UCSD-AML1 (cell line): ENCODE results near the gene TRIO.

Experiments
- DNase-seq: peaks from one replicate; lab custom pipeline; 2025; ENCODE audit not compliant: unreplicated experiment; lab: John Stamatoyannopoulos, UW

TRIO gene

GRCh38 chr5:14145435-14146334 lies 2.5 kb downstream of the TRIO start:
- DNase-seq: no peak

- no peak for DNase-seq
Measured at GRCh38 chr5:14146725-14147124, 3.6 kb downstream of the TRIO start.

- DNase-seq: no peak
Measured at GRCh38 chr5:14147210-14147609, 4.1 kb downstream of the TRIO start.

- no peak for DNase-seq
Measured at GRCh38 chr5:14148483-14148882, 5.3 kb downstream of the TRIO start.

- no peak for DNase-seq
Measured at GRCh38 chr5:14148890-14149671, 5.9 kb downstream of the TRIO start.

- DNase-seq: no peak
Measured at GRCh38 chr5:14149672-14150274, 6.6 kb downstream of the TRIO start.

GRCh38 chr5:14151416-14151815 lies 8.3 kb downstream of the TRIO start:
- DNase-seq: no peak

- DNase-seq: no peak
Measured at GRCh38 chr5:14153071-14153864, 10.1 kb downstream of the TRIO start.

GRCh38 chr5:14153932-14154731 lies 11.0 kb downstream of the TRIO start:
- DNase-seq: peak; percentile 42

- DNase-seq: no peak
Measured at GRCh38 chr5:14155075-14155474, 11.9 kb downstream of the TRIO start.

GRCh38 chr5:14155739-14156138 lies 12.6 kb downstream of the TRIO start:
- no peak for DNase-seq

- DNase-seq: no peak
Measured at GRCh38 chr5:14156290-14156649, 13.1 kb downstream of the TRIO start.

GRCh38 chr5:14156650-14157492 lies 13.7 kb downstream of the TRIO start:
- no peak for DNase-seq

GRCh38 chr5:14157493-14157782 lies 14.3 kb downstream of the TRIO start:
- DNase-seq: no peak

- no peak for DNase-seq
Measured at GRCh38 chr5:14158890-14159666, 15.9 kb downstream of the TRIO start.

- no peak for DNase-seq
Measured at GRCh38 chr5:14161825-14162556, 18.8 kb downstream of the TRIO start.

- DNase-seq: no peak
Measured at GRCh38 chr5:14164164-14165163, 21.3 kb downstream of the TRIO start.
